Mesenteric fat pad (tissue), 1 donor: ENCODE data around the gene EXOSC5. TPM values are rescaled to one million over a fixed set of nuclear protein-coding genes. Genes with fewer than 3 reads are reported as not detected.
"Not testable (repeated sequence)": the region's sequence is repeated elsewhere in the genome, so short reads cannot be mapped to it uniquely, and the experiment has no call there.

ENCODE experiments used
- DNase-seq: peaks from one replicate; pipeline ENCODE4 v3.0.0-alpha.2; 2020; ENCODE audit warnings: low spot score
- total RNA-seq: library from RNA; stranded (reverse); fragmentation: NEBNext Ultra II Directional; extraction: Animal tissue kit (Norgen Biotek cat#: 25700); gene quantifications from one replicate; pipeline ENCODE4 v1.2.1, GENCODE V29; 2021
- donor health status: DM: yes; HTN: yes; CAD: no.

EXOSC5 gene
- total RNA-seq, 1 donor from 2014 or later = 9.6 TPM

DNA sequence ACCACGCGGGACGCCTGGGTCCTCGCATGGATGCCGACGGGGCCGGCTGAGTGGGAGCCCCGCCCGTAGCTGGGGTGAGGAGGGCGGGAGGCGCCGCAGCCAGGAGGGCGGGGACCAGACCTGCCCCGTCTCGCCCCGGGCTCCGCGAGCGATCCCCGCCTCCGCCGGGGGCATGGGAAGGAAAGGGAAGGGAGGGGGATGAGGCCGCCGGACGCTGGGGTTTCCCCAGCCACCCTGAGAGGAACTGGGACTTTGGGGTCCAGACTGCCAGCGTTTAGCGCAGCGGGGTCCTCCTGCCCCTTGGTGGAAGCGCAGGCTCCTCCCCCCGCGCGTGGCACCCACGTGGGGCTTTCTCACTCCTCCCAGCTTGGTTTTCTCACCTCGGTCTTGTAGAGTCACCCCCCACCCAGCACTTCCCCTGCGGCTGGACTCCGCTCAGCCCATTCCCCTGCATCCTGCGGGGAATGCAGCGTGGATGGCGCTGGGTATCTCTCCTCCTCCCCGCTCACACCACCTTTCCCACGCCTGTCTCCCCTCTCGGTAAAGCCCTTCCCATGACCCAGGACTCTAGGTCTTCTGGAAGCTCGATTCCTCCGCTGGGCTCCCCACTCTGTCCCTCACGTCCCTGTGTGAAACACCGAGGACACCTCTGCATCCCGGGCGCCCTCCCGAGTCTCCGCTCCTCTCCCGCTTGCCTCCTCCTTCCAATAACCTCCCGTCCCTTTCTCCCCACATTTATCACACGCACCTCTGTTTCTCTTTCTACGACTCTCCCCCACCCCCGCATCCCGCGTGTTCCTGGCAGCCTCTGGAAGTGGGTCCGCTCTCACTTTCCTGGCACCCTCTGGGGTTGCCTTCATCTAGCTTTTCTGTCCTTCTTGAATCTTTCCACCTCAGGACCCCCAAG is 45.6 kb downstream of the EXOSC5 start:
- DNase-seq = peak; percentile 92

DNA sequence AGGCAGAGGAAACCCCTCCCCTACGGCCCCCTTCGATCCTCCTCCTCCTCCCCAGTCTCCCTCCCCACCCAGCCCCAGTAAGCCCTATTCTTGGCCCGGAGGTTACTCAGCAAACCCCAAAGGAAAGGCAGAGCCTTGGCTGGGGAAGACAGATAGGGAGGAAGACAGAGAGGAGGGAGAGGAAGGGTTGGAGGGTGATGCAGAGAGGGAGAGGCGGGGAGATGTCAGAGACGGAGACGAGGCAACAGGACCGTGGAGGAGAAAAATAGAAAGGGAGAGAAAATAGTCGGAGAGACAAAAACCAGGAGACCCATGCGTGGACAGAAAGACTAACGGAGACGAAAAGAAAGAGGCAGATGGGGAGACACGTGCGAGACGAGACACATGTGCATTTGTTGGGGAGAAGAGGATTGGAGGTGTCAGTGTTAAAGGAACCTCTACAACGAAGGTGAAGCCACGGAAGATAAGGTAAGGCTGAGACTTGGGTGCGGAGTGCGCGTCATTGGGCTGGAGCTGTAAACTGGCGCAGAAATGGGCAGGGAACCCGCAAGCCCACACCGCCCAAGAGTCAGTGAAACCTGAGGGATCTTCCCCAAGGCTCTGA is 46.3 kb downstream of the EXOSC5 start:
- no peak for DNase-seq

DNA sequence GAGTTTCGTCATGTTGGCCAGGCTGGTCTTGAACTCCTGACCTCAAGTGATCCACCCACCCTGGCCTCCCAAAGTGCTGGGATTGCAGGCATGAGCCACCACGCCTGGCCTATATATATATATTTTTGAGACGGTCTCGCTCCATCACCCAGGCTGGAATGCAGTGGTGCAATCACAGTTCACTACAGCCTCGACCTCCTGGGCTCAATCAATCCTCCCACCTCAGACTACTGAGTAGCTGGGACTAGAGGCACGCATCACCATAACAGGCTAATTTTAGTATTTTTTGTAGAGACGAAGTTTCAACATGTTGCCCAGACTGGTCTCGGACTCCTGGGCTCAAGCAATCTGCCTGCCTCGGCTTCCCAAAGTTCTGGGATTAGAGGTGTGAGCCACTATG is 50.2 kb downstream of the EXOSC5 start:
- not testable (repeated sequence) for DNase-seq

DNA sequence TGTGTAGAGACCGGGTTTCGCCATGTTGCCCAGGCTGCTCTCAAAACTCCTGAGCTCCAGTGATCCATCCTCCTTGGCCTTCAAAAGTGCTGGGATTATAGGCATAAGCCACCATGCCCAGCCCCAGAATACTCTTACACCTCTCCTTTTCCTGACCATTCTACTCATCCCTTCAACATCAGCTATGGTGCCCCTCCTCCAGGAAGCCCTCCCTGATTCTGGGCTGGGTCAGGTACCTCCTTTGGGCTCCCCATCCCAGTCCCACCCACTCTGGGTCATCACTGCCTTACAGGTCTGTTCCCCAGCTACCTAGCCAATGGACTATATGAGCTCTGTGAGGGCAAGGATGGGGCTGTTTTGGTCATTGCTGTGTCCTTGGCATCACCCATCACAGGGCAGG is 53.0 kb downstream of the EXOSC5 start:
- no peak for DNase-seq

DNA sequence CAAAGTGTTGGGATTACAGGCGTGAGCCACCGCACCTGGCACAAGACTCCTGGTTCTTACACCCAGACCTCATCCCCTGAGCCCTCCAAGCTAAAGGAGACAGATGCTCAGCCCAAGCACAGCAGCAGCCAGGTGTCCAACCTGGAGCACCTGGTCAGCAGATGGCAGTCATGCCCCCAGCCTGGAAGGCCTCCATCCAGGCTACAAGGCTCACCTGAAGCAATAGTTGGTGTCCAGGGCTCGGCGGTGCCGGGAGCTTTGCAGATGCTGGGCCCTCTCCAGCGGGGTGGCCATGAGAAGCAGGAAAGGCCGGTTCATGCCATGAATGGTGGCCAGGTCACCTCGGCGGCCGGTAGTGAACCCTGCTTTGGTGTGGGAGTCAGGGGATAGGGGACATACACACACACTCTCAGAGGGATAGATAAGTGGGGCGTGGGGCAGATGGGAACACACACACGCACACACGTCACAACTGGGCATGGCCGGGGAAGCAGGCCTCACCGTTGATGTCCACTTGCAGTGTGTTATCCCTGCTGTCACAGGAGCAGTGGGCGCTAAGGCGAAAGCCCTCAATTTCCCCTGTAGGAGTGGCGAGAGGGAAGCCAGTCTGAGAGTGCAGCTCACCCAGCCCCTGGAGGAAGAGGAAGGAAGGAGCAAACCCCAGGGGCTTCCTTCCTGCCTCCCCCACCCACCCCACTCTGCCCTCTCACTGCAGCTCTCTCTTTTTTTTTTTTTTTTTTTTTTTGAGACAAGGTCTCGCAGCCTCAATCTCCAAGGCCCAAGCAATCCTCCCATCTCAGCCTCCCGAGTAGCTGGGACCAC is 55.3 kb downstream of the EXOSC5 start:
- no peak for DNase-seq

DNA sequence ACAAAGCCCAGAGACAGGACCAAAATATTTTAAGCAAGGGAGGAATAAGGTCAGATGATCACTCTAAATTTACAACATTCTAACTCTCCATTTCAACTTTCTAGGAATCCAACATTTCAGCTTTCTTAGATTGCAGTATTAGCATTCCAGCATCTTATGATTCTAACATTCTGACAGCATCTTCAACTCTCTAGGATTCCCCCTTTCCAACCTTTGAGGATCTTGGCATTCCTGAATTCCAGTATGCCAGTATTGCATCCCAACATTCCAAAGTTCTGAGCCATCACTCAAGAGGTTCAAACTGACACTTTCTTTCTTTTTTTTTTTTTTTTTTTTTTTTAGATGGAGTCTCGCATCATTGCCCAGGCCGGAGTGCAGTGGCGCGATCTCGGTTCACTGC is 57.2 kb downstream of the EXOSC5 start:
- DNase-seq = no peak

Other genes with a start within 250 kb of the EXOSC5 start
- 2.2 TPM for gene CYP2S1, start 204.1 kb downstream of the EXOSC5 start, total RNA-seq
- 61.1 TPM for gene AXL, start 178.1 kb downstream of the EXOSC5 start, total RNA-seq
- gene HNRNPUL1, start 133.0 kb downstream of the EXOSC5 start, total RNA-seq = 143 TPM
- 20.5 TPM for gene CCDC97, start 87.2 kb downstream of the EXOSC5 start, total RNA-seq
- gene TGFB1, start 43.4 kb downstream of the EXOSC5 start, total RNA-seq = 54.3 TPM
- gene B9D2, start 33.2 kb downstream of the EXOSC5 start, total RNA-seq = 3.5 TPM
- gene TMEM91, start 20.8 kb downstream of the EXOSC5 start, total RNA-seq = 10.0 TPM
- 5.7 TPM for gene BCKDHA, start 459 bp upstream of the EXOSC5 start, total RNA-seq
- gene B3GNT8, start 30.0 kb upstream of the EXOSC5 start, total RNA-seq = 8.1 TPM
- gene DMAC2, start 42.6 kb upstream of the EXOSC5 start, total RNA-seq = 33.0 TPM
- gene ERICH4, start 45.8 kb upstream of the EXOSC5 start, total RNA-seq = not detected
- gene CEACAM21, start 178.8 kb upstream of the EXOSC5 start, total RNA-seq = 2.1 TPM
- 6.0 TPM for gene CEACAM4, start 229.7 kb upstream of the EXOSC5 start, total RNA-seq